Right lobe of liver (tissue), 6 donors: Measurements from ENCODE around the gene DHRS3. TPM values are rescaled to one million over a fixed set of nuclear protein-coding genes. Genes with fewer than 3 reads are reported as not detected.
A peak's percentile ranks its signal among the peaks of the same experiment; 100 is the strongest.

ENCODE experiments used
- ATAC-seq, 4 donors: fragments of 200-7000 bp; cut with Tn5 transposase; one replicate each; pipeline ENCODE4 v1.9.1; 2020; ENCODE audit warnings: mild to moderate bottlenecking in 4 of 4, moderate library complexity in 4 of 4
- DNase-seq, 3 donors: peaks; one replicate each; pipeline ENCODE4 v3.0.0-alpha.2; 2020
- H3K27ac ChIP-seq, 3 donors: fragments of 200-600 bp; one replicate each; pipeline ENCODE4 v1.8.0; 2022
- H3K27me3 ChIP-seq, 2 donors: fragments of 200-600 bp; one replicate each; pipeline ENCODE4 v1.8.0; 2022
- H3K36me3 ChIP-seq, 4 donors: fragments of 200-600 bp; sonication (generic) in 1 of 4; one replicate each; pipeline versions ENCODE4 v1.5.1 to v1.8.0; 2017 to 2022; ENCODE audit warnings: control low read depth in 1 of 4
- H3K4me1 ChIP-seq, 4 donors: fragments of 200-600 bp; sonication (generic) in 1 of 4; one replicate each; pipeline versions ENCODE4 v1.5.1 to v1.8.0; 2017 to 2022; ENCODE audit warnings: control low read depth in 1 of 4
- H3K4me3 ChIP-seq, 3 donors: fragments of 200-600 bp; one replicate each; pipeline ENCODE4 v1.8.0; 2022
- H3K9me3 ChIP-seq, 4 donors: fragments of 200-600 bp; sonication (generic) in 1 of 4; one replicate each; pipeline versions ENCODE4 v1.5.1 to v1.8.0; 2017 to 2022; ENCODE audit warnings: control low read depth in 1 of 4
- CTCF ChIP-seq, 4 donors: fragments of 200-600 bp in 3 of 4; fragments of 450-650 bp in 1 of 4; IDR thresholded peaks; one replicate each; pipeline versions ENCODE4 v1.5.1 to v1.8.0; 2016 to 2022; ENCODE audit warnings: antibody characterized with exemption in 4 of 4, mild to moderate bottlenecking in 2 of 4
- POLR2A ChIP-seq: fragments of 450-650 bp; IDR thresholded peaks from one replicate; pipeline ENCODE4 v1.6.1; 2017; ENCODE audit warnings: antibody characterized with exemption, mild to moderate bottlenecking
- WGBS: methylation state at CpG from one replicate; pipeline ENCODE4 v1.1.6; 2018; ENCODE audit warnings: low coverage, low lambda C conversion rate; ENCODE audit not compliant: insufficient coverage; ENCODE audit errors: missing lambda C conversion rate; 5-methylcytosine and 5-hydroxymethylcytosine counted together
- intact Hi-C, 2 donors: fragments of 100-400 bp; cut with DNase I; formaldehyde crosslinking; loops; one replicate each; pipeline versions ENCODE4 v1.11.2 to v1.14.1; 2022
- total RNA-seq, 6 experiments: library from RNA; depleted of rRNA in 2 of 6; stranded (reverse); fragments of >200 nt in 2 of 6; fragmentation: NEBNext Ultra II Directional in 3 of 6; extraction: Animal tissue kit (Norgen Biotek cat#: 25700) in 3 of 6; gene quantifications; one replicate each; pipeline versions ENCODE4 v1.1.0 to v1.2.4, GENCODE V29; 2016 to 2023
- donor health status: DM: no; HTN: yes; CAD: no.
- donor health status: DM: no; HTN: no; CAD: no.
- donor health status: DM: no; HTN: no; CAD: no.
- donor health status: DM: no; HTN: yes; CAD: no.
- donor health status: DM: no; HTN: yes; CAD: no.

DHRS3 gene
- total RNA-seq, 6 experiments from 2014 or later, result 132 to 252 (median 172) TPM

- 73% methylated on average over 4 of the region's 7 CpGs for WGBS
- Histone ChIP-seq H3K27me3 (no peaks in the 10 kb centered on the region), H3K9me3 (no peaks in the 10 kb centered on the region), H3K4me1 (peaks cover 0 to 3% (median 0%) of the 10 kb centered on the region in 4 donors), H3K27ac (no peak overlapping the region), H3K4me3 (no peak overlapping the region), H3K36me3 (peaks cover 0 to 99% (median 50%) of the 10 kb centered on the region in 4 donors)
- intact Hi-C loops, result no loop called here
- ATAC-seq, result peak in 1 of 4 donors; percentile 8
- TF ChIP-seq POLR2A, result no peak
- TF ChIP-seq CTCF (IDR thresholded peaks at IDR 0.05), result no peak
- DNase-seq, result no peak
Measured at GRCh38 chr1:12572522-12572921, 45.5 kb downstream of the DHRS3 start.

GRCh38 chr1:12570291-12570690 is 47.7 kb downstream of the DHRS3 start:
- 93% methylated on average over 3 of the region's 5 CpGs for WGBS
- Histone ChIP-seq H3K4me1 (peaks cover 0 to 3% (median 0%) of the 10 kb centered on the region in 4 donors), H3K9me3 (no peaks in the 10 kb centered on the region), H3K27me3 (no peaks in the 10 kb centered on the region), H3K27ac (no peak overlapping the region), H3K4me3 (no peak overlapping the region), H3K36me3 (peaks cover 0 to 83% (median 41%) of the 10 kb centered on the region in 4 donors)
- DNase-seq (no peak), ATAC-seq (no peak)
- TF ChIP-seq CTCF (IDR thresholded peaks at IDR 0.05), result no peak
- no peak for TF ChIP-seq POLR2A
- intact Hi-C loops, result no loop called here

GRCh38 chr1:12568009-12568767 is 49.8 kb downstream of the DHRS3 start:
- intact Hi-C loops, result no loop called here
- H3K36me3 ChIP-seq, result peaks cover 0 to 62% (median 29%) of the 10 kb centered on the region in 4 donors
- no peak overlapping the region for H3K4me3 ChIP-seq
- H3K27ac ChIP-seq, result no peak overlapping the region
- DNase-seq (no peak), ATAC-seq (no peak)
- H3K4me1 ChIP-seq, result peaks cover 0 to 2% (median 0%) of the 10 kb centered on the region in 4 donors
- 92% methylated on average over 11 of the region's 14 CpGs for WGBS
- no peak for TF ChIP-seq POLR2A
- TF ChIP-seq CTCF (IDR thresholded peaks at IDR 0.05), result no peak
- no peaks in the 10 kb centered on the region for H3K27me3 ChIP-seq
- H3K9me3 ChIP-seq, result no peaks in the 10 kb centered on the region

- intact Hi-C loops, result no loop called here
- Histone ChIP-seq H3K4me3 (no peak overlapping the region), H3K4me1 (no peaks in the 10 kb centered on the region), H3K27ac (no peak overlapping the region), H3K36me3 (peaks cover 0 to 54% (median 23%) of the 10 kb centered on the region in 4 donors), H3K27me3 (no peaks in the 10 kb centered on the region), H3K9me3 (no peaks in the 10 kb centered on the region)
- ATAC-seq (peak; percentile 11 to 41 (median 30)), DNase-seq (no peak)
- 85% methylated on average over 6 of the region's 9 CpGs for WGBS
- TF ChIP-seq CTCF (IDR thresholded peaks at IDR 0.05), result no peak
- no peak for TF ChIP-seq POLR2A
Measured at GRCh38 chr1:12567288-12567819, 50.7 kb downstream of the DHRS3 start.
